H1 (cell line): ENCODE data around the gene RBM47. TPM values are rescaled to one million over a fixed set of nuclear protein-coding genes. Genes with fewer than 3 reads are reported as not detected.

ENCODE experiments used
- CTCF ChIA-PET: fragments of 300-600 bp; sonication (Branson Sonifier 250); formaldehyde crosslinking; loops from one replicate; lab custom pipeline; 2021; ENCODE audit not compliant: partially characterized antibody; lab: Charles Lee
- POLR2A ChIA-PET: fragments of 300-600 bp; sonication (Branson Sonifier 250); formaldehyde crosslinking; loops from one replicate; lab custom pipeline; 2021; ENCODE audit warnings: inconsistent platforms; ENCODE audit not compliant: partially characterized antibody; lab: Charles Lee
- DNase-seq, 2 experiments: peaks; one replicate each; pipeline versions ENCODE4 v3.0.0 to v3.0.0-alpha.2; 2010 to 2022; ENCODE audit warnings: low spot score in 2 of 2, low read depth in 1 of 2, mixed read lengths in 1 of 2
- FAIRE-seq: peaks from 2 replicates; lab custom pipeline; 2011; peaks lifted over from hg19 to GRCh38; lab: Jason Lieb, UNC
- H2AFZ ChIP-seq: 2 replicates; pipeline ENCODE4 v1.8.1; 2012; ENCODE audit warnings: low read length, inconsistent platforms
- H2AK5ac ChIP-seq: 2 replicates; pipeline ENCODE4 v1.6.1; 2013; ENCODE audit warnings: low read depth, low read length
- H2BK120ac ChIP-seq: replicated peaks from 2 replicates; pipeline ENCODE3; 2013; ENCODE audit warnings: low read depth, low read length, inconsistent platforms
- H2BK12ac ChIP-seq: 2 replicates; pipeline ENCODE4 v1.6.1; 2013; ENCODE audit warnings: low read depth, low read length
- H2BK15ac ChIP-seq: 2 replicates; pipeline ENCODE4 v1.6.1; 2013; ENCODE audit warnings: low read length
- H2BK20ac ChIP-seq: 2 replicates; pipeline ENCODE4 v1.6.1; 2013; ENCODE audit warnings: low read length
- H2BK5ac ChIP-seq: 2 replicates; pipeline ENCODE4 v1.6.1; 2013; ENCODE audit warnings: low read depth, low read length
- H3K14ac ChIP-seq: 2 replicates; pipeline ENCODE4 v1.6.1; 2013; ENCODE audit warnings: inconsistent platforms; ENCODE audit not compliant: insufficient read length
- H3K18ac ChIP-seq: 2 replicates; pipeline ENCODE4 v1.6.1; 2013; ENCODE audit warnings: low read length; ENCODE audit errors: extremely low read depth
- H3K23ac ChIP-seq: 2 replicates; pipeline ENCODE4 v1.6.1; 2013; ENCODE audit warnings: inconsistent platforms; ENCODE audit not compliant: insufficient read length
- H3K23me2 ChIP-seq: 2 replicates; pipeline ENCODE4 v1.6.1; 2013; ENCODE audit warnings: low read depth, low read length
- H3K27ac ChIP-seq: 2 replicates; pipeline ENCODE4 v1.6.1; 2011; ENCODE audit warnings: low read depth, low read length, inconsistent platforms
- H3K27me3 ChIP-seq, 4 experiments: replicated peaks in 1 of 4; 1 replicate in 1 of 4; 2 replicates in 3 of 4; pipeline versions ENCODE4 v1.6.1 to v1.8.1; 2011 to 2013; ENCODE audit warnings: low read length in 3 of 4, mild to moderate bottlenecking in 3 of 4, inconsistent platforms in 2 of 4, mixed read lengths in 2 of 4, moderate library complexity in 1 of 4; ENCODE audit not compliant: control insufficient read depth in 3 of 4, insufficient read depth in 3 of 4; ENCODE audit errors: extremely low read depth in 1 of 4
- H3K36me3 ChIP-seq, 4 experiments: 2 replicates each; pipeline versions ENCODE4 v1.6.1 to v1.8.1; 2011 to 2013; ENCODE audit warnings: mild to moderate bottlenecking in 4 of 4, low read length in 3 of 4, moderate library complexity in 2 of 4, control low read depth in 1 of 4, inconsistent platforms in 1 of 4; ENCODE audit not compliant: insufficient read depth in 4 of 4, control insufficient read depth in 2 of 4
- H3K4ac ChIP-seq: replicated peaks from 2 replicates; pipeline ENCODE3; 2013; ENCODE audit warnings: low read length, low read depth, mixed read lengths, inconsistent platforms; ENCODE audit not compliant: insufficient read length
- H3K4me1 ChIP-seq, 4 experiments: replicated peaks in 1 of 4; 1 replicate in 1 of 4; 2 replicates in 3 of 4; pipeline versions ENCODE4 v1.6.1 to v1.8.1; 2011 to 2013; ENCODE audit warnings: low read length in 3 of 4, inconsistent platforms in 2 of 4, mixed read lengths in 1 of 4; ENCODE audit not compliant: insufficient read depth in 4 of 4, control insufficient read depth in 3 of 4
- H3K4me2 ChIP-seq, 2 experiments: 2 replicates each; pipeline versions ENCODE4 v1.6.1 to v1.8.1; 2011 to 2013; ENCODE audit warnings: low read depth in 2 of 2, low read length in 2 of 2, control low read depth in 1 of 2, inconsistent platforms in 1 of 2, mild to moderate bottlenecking in 1 of 2; ENCODE audit not compliant: insufficient read depth in 1 of 2
- H3K4me3 ChIP-seq, 4 experiments: fragments of 200-600, 300-600 bp in 1 of 4; sonication (generic), shearing (Covaris generic), sonication (Bioruptor Twin) in 1 of 4; 2 replicates each; pipeline versions ENCODE4 v1.5.1 to v1.8.1; 2011 to 2016; ENCODE audit warnings: low read length in 4 of 4, low read depth in 3 of 4, control low read depth in 2 of 4, inconsistent platforms in 2 of 4, mild to moderate bottlenecking in 2 of 4, mixed read lengths in 1 of 4, moderate library complexity in 1 of 4; ENCODE audit not compliant: insufficient read depth in 2 of 4; ENCODE audit errors: extremely low read depth in 1 of 4
- H3K56ac ChIP-seq: replicated peaks from 2 replicates; pipeline ENCODE3; 2013; ENCODE audit warnings: low read depth, mild to moderate bottlenecking, mixed read lengths, low read length, inconsistent platforms; ENCODE audit not compliant: insufficient read length
- H3K79me1 ChIP-seq: 2 replicates; pipeline ENCODE4 v1.6.1; 2013; ENCODE audit warnings: low read depth, low read length, control low read depth
- H3K79me2 ChIP-seq, 2 experiments: 2 replicates each; pipeline versions ENCODE4 v1.6.1 to v1.8.1; 2012 to 2013; ENCODE audit warnings: low read length in 2 of 2, mild to moderate bottlenecking in 2 of 2, inconsistent platforms in 1 of 2; ENCODE audit not compliant: insufficient read depth in 2 of 2, control insufficient read depth in 1 of 2
- H3K9ac ChIP-seq, 4 experiments: replicated peaks in 1 of 4; 1 replicate in 1 of 4; 2 replicates in 3 of 4; pipeline versions ENCODE4 v1.6.1 to v1.8.1; 2011 to 2013; ENCODE audit warnings: low read depth in 3 of 4, low read length in 3 of 4, control low read depth in 2 of 4, mild to moderate bottlenecking in 2 of 4, moderate library complexity in 2 of 4, inconsistent platforms in 1 of 4; ENCODE audit errors: extremely low read depth in 1 of 4
- H3K9me3 ChIP-seq, 2 experiments: 2 replicates each; pipeline versions ENCODE4 v1.6.1 to v1.8.1; 2012 to 2013; ENCODE audit warnings: mild to moderate bottlenecking in 2 of 2, moderate library complexity in 2 of 2, control low read depth in 1 of 2, inconsistent platforms in 1 of 2, low read depth in 1 of 2, low read length in 1 of 2, mixed read lengths in 1 of 2; ENCODE audit not compliant: insufficient read depth in 2 of 2
- H4K20me1 ChIP-seq, 2 experiments: replicated peaks in 1 of 2; 2 replicates each; pipeline versions ENCODE3 to v1.8.1; 2011 to 2013; ENCODE audit warnings: inconsistent platforms in 2 of 2, low read length in 2 of 2, mild to moderate bottlenecking in 1 of 2; ENCODE audit not compliant: insufficient read depth in 2 of 2, control insufficient read depth in 1 of 2
- H4K5ac ChIP-seq: 2 replicates; pipeline ENCODE4 v1.6.1; 2013; ENCODE audit warnings: low read length, low read depth, mixed read lengths, inconsistent platforms; ENCODE audit not compliant: insufficient read length
- H4K8ac ChIP-seq: 2 replicates; pipeline ENCODE4 v1.8.0; 2013; ENCODE audit warnings: mild to moderate bottlenecking, moderate library complexity, low read length, inconsistent platforms; ENCODE audit not compliant: insufficient read depth; ENCODE audit errors: extremely low read depth
- H4K91ac ChIP-seq: replicated peaks from 2 replicates; pipeline ENCODE3; 2013; ENCODE audit warnings: low read length, mixed read lengths, inconsistent platforms; ENCODE audit not compliant: insufficient read length
- ASH2L ChIP-seq: fragments of 200-600, 300-600 bp; sonication (generic); IDR thresholded peaks from one replicate; pipeline ENCODE4 v1.7.1; 2017; ENCODE audit warnings: low read length
- CBX5 ChIP-seq: fragments of 300-800, 300-1000 bp; sonication (generic); IDR thresholded peaks from 2 replicates; pipeline ENCODE4 v1.7.1; 2016; ENCODE audit warnings: antibody characterized with exemption, low read length, low read depth
- KDM1A ChIP-seq: fragments of 200-600, 300-600 bp; sonication (generic); IDR thresholded peaks from 2 replicates; pipeline ENCODE4 v1.7.1; 2016; ENCODE audit warnings: mild to moderate bottlenecking, low read length, borderline replicate concordance
- TAF1 ChIP-seq: IDR thresholded peaks from 2 replicates; pipeline ENCODE4 v1.6.1; 2011; ENCODE audit warnings: mild to moderate bottlenecking, low read depth, low read length
- WGBS, 2 experiments: shearing (Covaris generic) in 1 of 2; methylation state at CpG; one replicate each; pipeline versions ENCODE4 v1.1.6 to v1.1.7; 2013 to 2015; ENCODE audit warnings: low lambda C conversion rate in 2 of 2, mixed read lengths in 2 of 2, inconsistent platforms in 1 of 2, low coverage in 1 of 2, missing lambda C conversion rate in 1 of 2; ENCODE audit not compliant: insufficient replicate concordance in 2 of 2, insufficient coverage in 1 of 2, insufficient read length in 1 of 2; ENCODE audit errors: extremely low coverage in 1 of 2, missing lambda C conversion rate in 1 of 2; 5-methylcytosine and 5-hydroxymethylcytosine counted together
- polyA plus RNA-seq, 7 experiments: library from polyadenylated mRNA; depleted of rRNA in 3 of 7; stranded (reverse) in 5 of 7; unstranded in 2 of 7; fragments of >200 nt in 5 of 7; fragments of 200-250 nt in 2 of 7; gene quantifications; 1 replicate in 5 of 7; 2 replicates in 1 of 7; 4 replicates in 1 of 7; pipeline versions ENCODE4 v1.2.1 to v1.2.3, GENCODE V29; 2011 to 2013; ENCODE audit warnings: missing spikeins in 2 of 7, mixed read lengths in 2 of 7
- total RNA-seq: library from RNA; stranded (reverse); fragmentation: NEBNext Ultra II Directional; extraction: Animal tissue kit (Norgen Biotek cat#: 25700); gene quantifications from 2 replicates; pipeline ENCODE4 v1.2.1, GENCODE V29; 2021

The RBM47 gene
- total and polyA plus RNA-seq, 2 of the 8 experiments (the other 6 are each of a cell fraction or from before 2014, with no cell fraction given), result 42.8 to 78.9 TPM

DNA sequence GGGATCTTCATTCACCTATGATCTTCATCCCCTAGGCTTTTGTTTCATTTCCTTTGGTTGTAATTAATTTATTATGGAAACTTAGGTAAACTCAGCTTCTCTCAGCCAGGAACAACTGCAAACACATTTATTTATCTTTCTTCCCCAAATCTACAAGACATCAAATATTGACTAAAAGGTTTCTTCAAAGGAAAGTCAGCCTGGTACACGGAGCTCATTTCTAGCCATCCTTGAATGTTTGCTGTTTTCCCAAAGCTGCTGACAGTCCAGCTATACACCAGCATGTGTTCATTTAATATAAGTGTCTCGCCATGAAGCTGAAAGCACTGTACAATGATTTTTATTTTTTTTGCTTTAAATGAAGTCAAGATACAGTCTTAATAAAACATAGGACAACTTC, 16.8 kb downstream of the RBM47 start:
- no peak overlapping the region for H4K8ac ChIP-seq
- no peak overlapping the region for H3K18ac ChIP-seq
- no peak overlapping the region for H2AK5ac ChIP-seq
- H3K27ac ChIP-seq, result no peak overlapping the region
- H3K9ac ChIP-seq, result no peak overlapping the region
- H3K9me3 ChIP-seq, result no peaks in the 10 kb centered on the region
- H2AFZ ChIP-seq, result no peak overlapping the region
- no peak overlapping the region for H2BK15ac ChIP-seq
- H2BK120ac ChIP-seq, result no peak overlapping the region
- H4K20me1 ChIP-seq, result peaks cover 0 to 2% of the 10 kb centered on the region in 2 experiments
- no peak overlapping the region for H3K4ac ChIP-seq
- no peak overlapping the region for H3K4me3 ChIP-seq
- H4K5ac ChIP-seq, result no peak overlapping the region
- FAIRE-seq (no peak), DNase-seq (no peak)
- no peak overlapping the region for H4K91ac ChIP-seq
- H3K23ac ChIP-seq, result no peak overlapping the region
- H2BK12ac ChIP-seq, result no peak overlapping the region
- no peaks in the 10 kb centered on the region; a peak in 1 of 8 replicates for H3K36me3 ChIP-seq
- ChIA-PET POLR2A (interaction anchor here (0.8 to 1.9 kb wide), 5 partner anchors 9 to 17 kb away, joined by 3 to 7 read pairs (median 3); partner anchors contain the start of gene RBM47), CTCF (interaction anchor here (0.9 kb wide), 2 partner anchors 10 to 43 kb away, joined by 3 read pairs; no protein-coding TSS in a partner anchor)
- no peak overlapping the region for H2BK20ac ChIP-seq
- no peak overlapping the region for H2BK5ac ChIP-seq
- no peak overlapping the region for H3K14ac ChIP-seq
- 0 out of 7 replicates have a peak, but pooled peaks cover 0 to 5% (median 0%) of the 10 kb centered on the region in 4 experiments for H3K4me1 ChIP-seq
- WGBS, 2 experiments, result 89% methylated on average over 2 of the region's 2 CpGs; no CpG with 5 or more reads in 1 of the 2 experiments
- H3K27me3 ChIP-seq, result no peaks in the 10 kb centered on the region
- H3K79me1 ChIP-seq, result peaks cover 2% of the 10 kb centered on the region; the same call in 1 of the 2 replicates
- no peak overlapping the region for H3K4me2 ChIP-seq
- H3K23me2 ChIP-seq, result no peaks in the 10 kb centered on the region
- no peak overlapping the region for H3K56ac ChIP-seq
- peaks cover 4 to 84% of the 10 kb centered on the region in 2 experiments; a peak in 3 of 4 replicates for H3K79me2 ChIP-seq
- TF ChIP-seq ASH2L, result no peak
- no peak for TF ChIP-seq CBX5
- TF ChIP-seq TAF1, result no peak
- TF ChIP-seq KDM1A, result no peak
